ENCODE measurements around the gene JARID2. TPM values are rescaled to one million over a fixed set of nuclear protein-coding genes. Genes with fewer than 3 reads are reported as not detected.

JARID2 gene
- polyA plus RNA-seq, 1 donor (not counting 4 experiments of a cell fraction or from before 2014, with no cell fraction given): 11.0 TPM

- H3K4me3 ChIP-seq (ENCODE audit: control insufficient read depth in 2 of 3, extremely low read depth in 1 of 3, insufficient read depth in 2 of 3, low read depth in 1 of 3, low read length in 3 of 3): no peak overlapping the region
- no peak for DNase-seq (ENCODE audit: low read depth, low spot score)
- dilution Hi-C loops (cut with MboI; ENCODE audit: extremely low pct_ligation_motif_present, low sequenced_read_pairs): no loop called here
- H3K79me2 ChIP-seq (ENCODE audit: control insufficient read depth, insufficient read depth, low read length): no peaks in the 10 kb centered on the region
- no peaks in the 10 kb centered on the region for H3K27me3 ChIP-seq (ENCODE audit: control insufficient read depth, extremely low read depth, insufficient read depth, low read length)
- no peak for FAIRE-seq
- no peaks in the 10 kb centered on the region for H3K9me1 ChIP-seq (ENCODE audit: control insufficient read depth, extremely low read depth, insufficient read depth, low read length)
- no peak for TF ChIP-seq EZH2 (IDR thresholded peaks at IDR 0.05; ENCODE audit: low read length)
- no peak for TF ChIP-seq CTCF (optimal IDR thresholded peaks at IDR 0.05 in 1 of 3, IDR thresholded peaks at IDR 0.05 in 1 of 3, conservative IDR thresholded peaks at IDR 0.05 in 1 of 3; ENCODE audit: extremely low read depth in 1 of 3, insufficient read depth in 2 of 3, low read length in 3 of 3)
- H3K4me2 ChIP-seq (ENCODE audit: control insufficient read depth, extremely low read depth, insufficient read depth, low read depth, low read length): no peak overlapping the region
- H3K4me1 ChIP-seq (ENCODE audit: control insufficient read depth, extremely low read depth, insufficient read depth, low read length): no peaks in the 10 kb centered on the region
- no peak overlapping the region for H3K27ac ChIP-seq (ENCODE audit: control insufficient read depth, insufficient read depth, low read length)
- H3K36me3 ChIP-seq (ENCODE audit: control insufficient read depth in 2 of 2, extremely low read depth in 1 of 2, insufficient read depth in 2 of 2, low read length in 2 of 2): no peaks in the 10 kb centered on the region
- no peak overlapping the region for H2AFZ ChIP-seq (ENCODE audit: control insufficient read depth, low read length)
- H3K9ac ChIP-seq (ENCODE audit: control insufficient read depth, extremely low read depth, insufficient read depth, low read length): no peak overlapping the region
- no peaks in the 10 kb centered on the region for H3K9me3 ChIP-seq (ENCODE audit: control insufficient read depth, low read depth, low read length)
- no peaks in the 10 kb centered on the region for H4K20me1 ChIP-seq (ENCODE audit: control insufficient read depth, extremely low read depth, insufficient read depth, low read length)
Observed at GRCh38 chr6:15218401-15218800, 27.5 kb upstream of the JARID2 start.

- Histone ChIP-seq H3K4me1 (ENCODE audit: control insufficient read depth, extremely low read depth, insufficient read depth, low read length) (no peaks in the 10 kb centered on the region), H4K20me1 (ENCODE audit: control insufficient read depth, extremely low read depth, insufficient read depth, low read length) (no peaks in the 10 kb centered on the region), H3K4me2 (ENCODE audit: control insufficient read depth, extremely low read depth, insufficient read depth, low read depth, low read length) (no peak overlapping the region), H3K4me3 (ENCODE audit: control insufficient read depth in 2 of 3, extremely low read depth in 1 of 3, insufficient read depth in 2 of 3, low read depth in 1 of 3, low read length in 3 of 3) (no peak overlapping the region), H3K9ac (ENCODE audit: control insufficient read depth, extremely low read depth, insufficient read depth, low read length) (no peak overlapping the region), H3K79me2 (ENCODE audit: control insufficient read depth, insufficient read depth, low read length) (no peaks in the 10 kb centered on the region), H3K27me3 (ENCODE audit: control insufficient read depth, extremely low read depth, insufficient read depth, low read length) (no peaks in the 10 kb centered on the region), H3K27ac (ENCODE audit: control insufficient read depth, insufficient read depth, low read length) (no peak overlapping the region), H2AFZ (ENCODE audit: control insufficient read depth, low read length) (no peak overlapping the region), H3K9me3 (ENCODE audit: control insufficient read depth, low read depth, low read length) (no peaks in the 10 kb centered on the region), H3K36me3 (ENCODE audit: control insufficient read depth in 2 of 2, extremely low read depth in 1 of 2, insufficient read depth in 2 of 2, low read length in 2 of 2) (no peaks in the 10 kb centered on the region), H3K9me1 (ENCODE audit: control insufficient read depth, extremely low read depth, insufficient read depth, low read length) (no peaks in the 10 kb centered on the region)
- dilution Hi-C loops (cut with MboI; ENCODE audit: extremely low pct_ligation_motif_present, low sequenced_read_pairs): no loop called here
- DNase-seq (ENCODE audit: low read depth, low spot score) (no peak), FAIRE-seq (no peak)
- TF ChIP-seq EZH2 (IDR thresholded peaks at IDR 0.05; ENCODE audit: low read length) (no peak), CTCF (optimal IDR thresholded peaks at IDR 0.05 in 1 of 3, IDR thresholded peaks at IDR 0.05 in 1 of 3, conservative IDR thresholded peaks at IDR 0.05 in 1 of 3; ENCODE audit: extremely low read depth in 1 of 3, insufficient read depth in 2 of 3, low read length in 3 of 3) (no peak)
Observed at GRCh38 chr6:15220062-15220461, 25.8 kb upstream of the JARID2 start.

Measured in keratinocyte (primary cell).